Ovary (tissue), 9 donors: Measurements from ENCODE around the gene ARID1B. TPM values are rescaled to one million over a fixed set of nuclear protein-coding genes. Genes with fewer than 3 reads are reported as not detected.

ENCODE experiments used
- DNase-seq, 5 donors: peaks; one replicate each; pipeline ENCODE4 v3.0.0-alpha.2; 2019 to 2020
- H3K27ac ChIP-seq, 2 donors: fragments of 200-600 bp; one replicate each; pipeline versions ENCODE4 v1.5.1 to v1.8.0; 2019 to 2022
- H3K27me3 ChIP-seq: fragments of 200-600 bp; one replicate; pipeline ENCODE4 v1.8.0; 2022
- H3K36me3 ChIP-seq: fragments of 200-600 bp; sonication (generic); one replicate; pipeline ENCODE4 v1.5.1; 2019
- H3K4me1 ChIP-seq: one replicate; pipeline ENCODE4 v1.8.1; 2013; ENCODE audit warnings: mild to moderate bottlenecking, moderate library complexity; ENCODE audit not compliant: insufficient read depth
- H3K4me3 ChIP-seq: fragments of 200-600 bp; sonication (generic); one replicate; pipeline ENCODE4 v1.5.1; 2017
- H3K9me3 ChIP-seq, 2 donors: fragments of 200-600 bp in 1 of 2; sonication (generic) in 1 of 2; one replicate each; pipeline versions ENCODE4 v1.5.1 to v1.8.1; 2013 to 2019; ENCODE audit warnings: mild to moderate bottlenecking in 1 of 2, moderate library complexity in 1 of 2
- EP300 ChIP-seq: sonication (generic); formaldehyde crosslinking; IDR thresholded peaks from one replicate; pipeline ENCODE4 v1.6.1; 2017; ENCODE audit warnings: antibody characterized with exemption
- POLR2A ChIP-seq: fragments of 450-650 bp; IDR thresholded peaks from one replicate; pipeline ENCODE4 v1.6.1; 2017; ENCODE audit warnings: antibody characterized with exemption, mild to moderate bottlenecking, moderate library complexity
- WGBS, 3 donors: extraction: QIAGEN DNeasy Blood & Tissue Kit in 1 of 3; methylation state at CpG; one replicate each; pipeline versions ENCODE4 v1.1.5 to v1.1.7; 2013 to 2017; 5-methylcytosine and 5-hydroxymethylcytosine counted together
- intact Hi-C, 4 donors: fragments of 100-400 bp; cut with DNase I; formaldehyde crosslinking; loops; one replicate each; pipeline versions ENCODE4 v1.11.0 to v1.15.1; 2022 to 2023
- polyA plus RNA-seq, 2 donors: library from polyadenylated mRNA; stranded (reverse); fragments of 200-250 nt in 1 of 2; fragments of 350-450 nt in 1 of 2; fragmentation: Illumina TruSeq in 1 of 2; extraction: RNeasy Lipid Tissue Mini Kit (QIAGEN cat#74804) in 1 of 2; gene quantifications; one replicate each; pipeline ENCODE4 v1.2.3, GENCODE V29; 2013 to 2014
- total RNA-seq, 7 donors: library from RNA; depleted of rRNA in 2 of 7; stranded (reverse); fragments of >200 nt in 2 of 7; fragmentation: NEBNext Ultra II Directional in 3 of 7; extraction: Animal tissue kit (Norgen Biotek cat#: 25700) in 3 of 7; gene quantifications; one replicate each; pipeline versions ENCODE4 v1.1.0 to v1.2.4, GENCODE V29; 2016 to 2023
- TF ChIP-seq, protein P1 (sequence below), 3 donors: fragments of 450-650 bp in 2 of 3; fragments of 200-600 bp in 1 of 3; IDR thresholded peaks; one replicate each; pipeline versions ENCODE4 v1.5.1 to v1.8.0; 2016 to 2022; ENCODE audit warnings: antibody characterized with exemption in 3 of 3, mild to moderate bottlenecking in 1 of 3
- donor health status: DM: no; HTN: no; CAD: no; lungs with moderate emphysema.
- donor health status: DM: no; HTN: no; CAD: no.
- donor health status: Bipolar disorder and iron deficiency.
- donor health status: DM: yes; HTN: yes; CAD: no.
- donor health status: DM: no; HTN: no; CAD: no.
- donor health status: DM: yes; HTN: yes; CAD: no.

The ARID1B gene
- total and polyA plus RNA-seq, 9 donors = 33.2 to 144 (median 105) TPM

DNA sequence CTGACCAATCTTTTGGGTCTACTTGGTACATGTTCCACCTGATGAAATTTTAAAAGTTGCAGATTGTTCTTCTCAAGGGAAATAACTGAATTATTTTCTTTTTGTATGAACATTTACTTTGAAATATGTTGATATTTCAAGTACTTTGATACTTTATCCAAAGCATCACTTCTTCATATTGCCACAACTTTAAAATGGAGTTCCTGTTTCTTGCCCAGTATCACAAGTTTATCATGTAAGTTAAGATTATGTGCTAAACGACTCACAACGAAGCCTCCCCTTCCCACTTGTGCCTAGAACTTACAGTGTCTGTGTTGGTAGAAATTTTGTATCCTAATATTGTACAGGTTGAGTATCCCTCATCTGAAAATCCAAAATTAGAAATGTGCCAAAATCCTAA, 108.4 kb downstream of the ARID1B start:
- 61 to 70% (median 67%) methylated on average over 2 of the region's 2 CpGs for WGBS, 3 donors
- peaks cover 17% of the 10 kb centered on the region for H3K4me1 ChIP-seq
- intact Hi-C loops = no loop called here

DNA sequence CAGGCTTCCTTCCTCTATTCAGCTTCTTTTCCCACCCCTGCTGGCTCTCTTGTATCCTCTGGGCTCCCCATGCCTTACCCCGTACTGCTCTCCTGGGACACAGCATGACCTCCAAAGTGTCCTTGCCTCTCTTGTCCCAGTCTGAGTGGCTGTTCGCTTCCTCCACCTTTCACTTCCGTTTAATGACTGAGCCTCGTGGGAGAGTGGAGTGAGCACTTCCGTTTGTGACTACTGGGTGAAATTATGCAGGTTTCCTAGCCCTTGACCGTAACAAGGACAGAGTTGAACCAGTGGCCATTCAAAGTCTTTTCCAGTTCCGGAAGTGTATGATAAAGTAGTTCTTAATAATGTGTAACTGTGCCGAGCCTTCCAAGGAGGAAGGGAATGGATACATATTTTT, 109.2 kb downstream of the ARID1B start:
- WGBS, 3 donors = 79 to 85% (median 83%) methylated on average over 8 of the region's 8 CpGs
- TF ChIP-seq, protein P1, sequence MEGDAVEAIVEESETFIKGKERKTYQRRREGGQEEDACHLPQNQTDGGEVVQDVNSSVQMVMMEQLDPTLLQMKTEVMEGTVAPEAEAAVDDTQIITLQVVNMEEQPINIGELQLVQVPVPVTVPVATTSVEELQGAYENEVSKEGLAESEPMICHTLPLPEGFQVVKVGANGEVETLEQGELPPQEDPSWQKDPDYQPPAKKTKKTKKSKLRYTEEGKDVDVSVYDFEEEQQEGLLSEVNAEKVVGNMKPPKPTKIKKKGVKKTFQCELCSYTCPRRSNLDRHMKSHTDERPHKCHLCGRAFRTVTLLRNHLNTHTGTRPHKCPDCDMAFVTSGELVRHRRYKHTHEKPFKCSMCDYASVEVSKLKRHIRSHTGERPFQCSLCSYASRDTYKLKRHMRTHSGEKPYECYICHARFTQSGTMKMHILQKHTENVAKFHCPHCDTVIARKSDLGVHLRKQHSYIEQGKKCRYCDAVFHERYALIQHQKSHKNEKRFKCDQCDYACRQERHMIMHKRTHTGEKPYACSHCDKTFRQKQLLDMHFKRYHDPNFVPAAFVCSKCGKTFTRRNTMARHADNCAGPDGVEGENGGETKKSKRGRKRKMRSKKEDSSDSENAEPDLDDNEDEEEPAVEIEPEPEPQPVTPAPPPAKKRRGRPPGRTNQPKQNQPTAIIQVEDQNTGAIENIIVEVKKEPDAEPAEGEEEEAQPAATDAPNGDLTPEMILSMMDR (IDR thresholded peaks at IDR 0.05) = no peak
- TF ChIP-seq EP300 (no peak), POLR2A (no peak)
- H3K9me3 ChIP-seq = no peaks in the 10 kb centered on the region
- no peak overlapping the region for H3K4me3 ChIP-seq
- DNase-seq = no peak
- no peaks in the 10 kb centered on the region for H3K36me3 ChIP-seq
- H3K27ac ChIP-seq = no peak overlapping the region
- no peaks in the 10 kb centered on the region for H3K27me3 ChIP-seq
- intact Hi-C loops = no loop called here
- peaks cover 14% of the 10 kb centered on the region for H3K4me1 ChIP-seq

More for the DNA sequence above, 108.4 kb downstream of the ARID1B start:
- no peak overlapping the region for H3K27ac ChIP-seq
- H3K27me3 ChIP-seq = no peaks in the 10 kb centered on the region
- no peak for DNase-seq
- no peak overlapping the region for H3K4me3 ChIP-seq
- H3K36me3 ChIP-seq = no peaks in the 10 kb centered on the region
- H3K9me3 ChIP-seq = no peaks in the 10 kb centered on the region
- TF ChIP-seq, protein P1 (IDR thresholded peaks at IDR 0.05) = no peak
- TF ChIP-seq POLR2A (no peak), EP300 (no peak)

DNA sequence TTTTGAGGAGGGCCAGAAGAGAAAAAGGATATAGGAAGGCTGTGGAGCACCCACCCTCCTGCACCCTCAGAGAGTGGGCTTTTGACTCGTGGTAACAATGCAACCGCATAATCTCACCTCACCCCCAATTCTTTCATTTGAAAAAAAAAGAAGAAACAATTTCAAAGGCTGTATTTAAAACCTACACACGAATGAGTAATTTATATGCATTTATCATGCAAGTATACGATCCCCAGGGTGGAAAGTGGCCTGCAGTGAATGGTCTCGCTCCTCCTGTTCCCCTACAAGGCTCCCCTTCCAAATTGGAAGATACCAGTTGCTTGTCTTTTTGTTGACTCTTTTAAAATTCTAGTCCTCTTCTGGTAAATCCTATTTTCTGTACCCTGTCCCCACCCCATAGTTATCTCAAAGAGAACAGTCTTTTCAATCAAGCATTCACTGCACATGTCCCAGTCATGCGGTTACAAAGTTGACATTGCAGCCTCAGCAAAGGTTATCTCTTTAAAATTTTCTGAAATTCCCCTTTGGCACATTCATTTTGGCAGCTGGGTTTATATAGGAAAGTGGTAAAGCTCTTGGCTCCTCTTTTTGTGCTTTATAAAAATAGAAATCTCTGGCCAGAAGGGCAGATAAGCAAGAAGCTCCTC, 110.6 kb downstream of the ARID1B start:
- no peak for DNase-seq
- no peaks in the 10 kb centered on the region for H3K27me3 ChIP-seq

DNA sequence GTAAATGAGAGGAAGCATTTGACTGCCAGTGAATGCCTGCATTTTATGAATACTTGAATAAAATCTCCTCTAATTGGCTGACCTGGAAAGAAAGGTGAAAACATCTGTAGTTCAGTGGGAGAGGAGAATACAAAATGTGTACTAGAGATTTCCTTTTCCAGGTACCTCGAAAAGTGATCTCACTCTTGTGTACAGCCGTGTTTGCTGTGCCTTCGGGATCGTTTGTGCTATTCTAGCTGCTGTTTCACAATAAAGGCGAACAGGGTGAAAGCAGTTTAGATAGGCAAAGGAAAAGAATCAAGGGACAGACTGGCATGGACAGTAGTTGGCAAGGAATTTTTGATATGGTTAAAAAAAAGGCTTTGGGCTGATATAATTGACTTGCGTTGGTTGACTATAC, 112.3 kb downstream of the ARID1B start:
- intact Hi-C loops = no loop called here
- H3K27me3 ChIP-seq = no peaks in the 10 kb centered on the region
- H3K9me3 ChIP-seq = no peaks in the 10 kb centered on the region
- DNase-seq = no peak
- no peaks in the 10 kb centered on the region for H3K36me3 ChIP-seq
- H3K4me1 ChIP-seq = peaks cover 4% of the 10 kb centered on the region
- TF ChIP-seq EP300 = no peak
- TF ChIP-seq, protein P1 (IDR thresholded peaks at IDR 0.05) = no peak
- no peak for TF ChIP-seq POLR2A
- no peak overlapping the region for H3K4me3 ChIP-seq
- no peak overlapping the region for H3K27ac ChIP-seq
- 86 to 91% (median 90%) methylated on average over 6 of the region's 6 CpGs for WGBS, 3 donors

More for the DNA sequence above, 110.6 kb downstream of the ARID1B start:
- TF ChIP-seq EP300 (no peak), POLR2A (no peak)
- TF ChIP-seq, protein P1 (IDR thresholded peaks at IDR 0.05) = no peak
- Histone ChIP-seq H3K9me3 (no peaks in the 10 kb centered on the region), H3K27ac (no peak overlapping the region), H3K36me3 (no peaks in the 10 kb centered on the region), H3K4me1 (peaks cover 9% of the 10 kb centered on the region), H3K4me3 (no peak overlapping the region)
- 90 to 93% (median 93%) methylated on average over 6 of the region's 6 CpGs for WGBS, 3 donors
- intact Hi-C loops = no loop called here
